T-cell (primary cell): ENCODE results near the gene KCNJ10. TPM values are rescaled to one million over a fixed set of nuclear protein-coding genes. Genes with fewer than 3 reads are reported as not detected.

Experiments used
- ATAC-seq, 4 experiments: fragments of 200-7000 bp in 3 of 4; fragments of 150-1000 bp in 1 of 4; cut with Tn5 transposase; replicated peaks in 1 of 4; 1 replicate in 3 of 4; 2 replicates in 1 of 4; pipeline ENCODE4 v1.10.0; 2021; ENCODE audit warnings: moderate library complexity in 3 of 4, mild to moderate bottlenecking in 2 of 4, moderate number of reproducible peaks in 1 of 4
- CTCF ChIA-PET, 2 donors: fragments of 300-600 bp; sonication (Branson Sonifier 250); formaldehyde crosslinking; loops; one replicate each; lab custom pipeline; 2022; ENCODE audit warnings: antibody characterized with exemption in 2 of 2; lab: Charles Lee
- POLR2A ChIA-PET, 2 donors: fragments of 300-600 bp; sonication (Branson Sonifier 250); formaldehyde crosslinking; loops; one replicate each; lab custom pipeline; 2022; ENCODE audit warnings: antibody characterized with exemption in 2 of 2; lab: Charles Lee
- DNase-seq, 35 experiments: peaks; one replicate each; pipeline versions ENCODE4 v3.0.0 to v3.0.0-alpha.2; 2013 to 2023
- H3K27ac ChIP-seq: one replicate; pipeline ENCODE4 v1.5.1; 2013; ENCODE audit warnings: low read length
- H3K27me3 ChIP-seq, 2 experiments: replicated peaks in 1 of 2; 1 replicate in 1 of 2; 2 replicates in 1 of 2; pipeline versions ENCODE4 v1.6.1 to v1.7.0; 2013; ENCODE audit warnings: low read length in 1 of 2, mixed read lengths in 1 of 2; ENCODE audit not compliant: control insufficient read depth in 2 of 2, insufficient read depth in 2 of 2; ENCODE audit errors: extremely low read depth in 1 of 2
- H3K36me3 ChIP-seq, 2 donors: 1 replicate in 1 of 2; 2 replicates in 1 of 2; pipeline versions ENCODE4 v1.6.1 to v1.7.0; 2013; ENCODE audit warnings: low read length in 1 of 2; ENCODE audit not compliant: control insufficient read depth in 2 of 2, insufficient read depth in 1 of 2; ENCODE audit errors: extremely low read depth in 1 of 2
- H3K4me1 ChIP-seq, 2 experiments: 1 replicate in 1 of 2; 2 replicates in 1 of 2; pipeline versions ENCODE4 v1.6.1 to v1.7.0; 2013; ENCODE audit warnings: low read length in 2 of 2, mixed read lengths in 1 of 2; ENCODE audit not compliant: insufficient read depth in 2 of 2, control insufficient read depth in 1 of 2; ENCODE audit errors: extremely low read depth in 1 of 2
- H3K4me3 ChIP-seq, 2 donors: 1 replicate in 1 of 2; 2 replicates in 1 of 2; pipeline versions ENCODE4 v1.5.1 to v1.7.0; 2013; ENCODE audit warnings: mild to moderate bottlenecking in 2 of 2, low read length in 1 of 2, moderate library complexity in 1 of 2; ENCODE audit not compliant: control insufficient read depth in 1 of 2; ENCODE audit errors: extremely low read depth in 1 of 2
- H3K9me3 ChIP-seq: 2 replicates; pipeline ENCODE4 v1.7.0; 2013
- H3K27ac Mint-ChIP-seq, 2 donors: one replicate each; pipeline ENCODE4 v1.8.0; 2020 to 2021; ENCODE audit warnings: mild to moderate bottlenecking in 2 of 2, mixed read lengths in 2 of 2
- H3K27me3 Mint-ChIP-seq, 2 donors: one replicate each; pipeline ENCODE4 v1.8.0; 2021 to 2022; ENCODE audit warnings: mixed read lengths in 2 of 2
- H3K36me3 Mint-ChIP-seq: one replicate; pipeline ENCODE4 v1.8.0; 2021; ENCODE audit warnings: mixed read lengths
- H3K4me1 Mint-ChIP-seq, 3 donors: one replicate each; pipeline ENCODE4 v1.8.0; 2020 to 2022; ENCODE audit warnings: mixed read lengths in 3 of 3, mild to moderate bottlenecking in 1 of 3
- H3K4me3 Mint-ChIP-seq, 3 donors: one replicate each; pipeline ENCODE4 v1.8.0; 2020 to 2022; ENCODE audit warnings: mild to moderate bottlenecking in 3 of 3, mixed read lengths in 3 of 3, moderate library complexity in 3 of 3
- H3K9me3 Mint-ChIP-seq, 3 donors: one replicate each; pipeline ENCODE4 v1.8.0; 2020 to 2022; ENCODE audit warnings: mixed read lengths in 3 of 3
- WGBS: methylation state at CpG from one replicate; pipeline ENCODE4 v1.1.5; 2013; ENCODE audit warnings: missing lambda C conversion rate; ENCODE audit not compliant: insufficient coverage; 5-methylcytosine and 5-hydroxymethylcytosine counted together
- total RNA-seq, 35 experiments: library from RNA in 6 of 35; stranded (reverse) in 6 of 35; fragments of 120-200 nt in 1 of 35; gene quantifications; one replicate each; pipeline versions ENCODE4 v1.2.1 to v1.2.4 and lab custom pipeline; 2013 to 2026

The KCNJ10 gene
- total RNA-seq, 5 donors from 2014 or later (not counting 1 experiment from before 2014, with no cell fraction given) = 0.22 TPM; not detected in 4

DNA sequence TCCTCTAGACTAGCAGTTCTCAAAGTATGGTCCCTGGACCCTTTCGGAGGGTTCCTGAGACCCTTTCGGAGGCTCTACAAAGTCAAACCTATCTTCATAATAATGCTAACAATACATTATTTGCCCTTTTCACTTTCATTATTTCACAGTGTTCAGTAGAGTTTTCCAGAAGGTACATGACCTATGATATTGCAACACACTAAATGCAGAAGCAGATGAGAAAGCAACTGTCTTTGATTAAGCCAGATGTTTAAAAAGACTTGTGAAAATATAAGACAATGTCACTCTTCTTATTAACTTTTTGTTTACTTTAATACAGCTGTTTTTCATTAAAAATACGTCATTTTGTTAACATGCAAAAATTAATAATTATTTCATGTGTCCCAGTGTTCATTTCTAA is 5.8 kb downstream of the KCNJ10 start:
- H3K4me3 ChIP-seq = no peak overlapping the region
- WGBS = 90% methylated on average over 2 of the region's 3 CpGs
- no peaks in the 10 kb centered on the region for H3K36me3 Mint-ChIP-seq
- POLR2A ChIA-PET = no interaction called here
- CTCF ChIA-PET = interaction anchor here (0.9 to 1.2 kb wide), 3 partner anchors 9 to 18 kb away, joined by 3 to 4 read pairs (median 3); no protein-coding TSS in a partner anchor
- no peaks in the 10 kb centered on the region for H3K4me1 ChIP-seq
- peaks cover 0 to 40% of the 10 kb centered on the region in 2 experiments for H3K27me3 ChIP-seq
- H3K27ac Mint-ChIP-seq = no peak overlapping the region
- H3K27me3 Mint-ChIP-seq = peaks cover 0 to 36% of the 10 kb centered on the region in 2 donors
- H3K27ac ChIP-seq = no peak overlapping the region
- no peaks in the 10 kb centered on the region for H3K36me3 ChIP-seq
- ATAC-seq (no peak), DNase-seq (no peak)
- H3K9me3 ChIP-seq = no peaks in the 10 kb centered on the region
- H3K4me1 Mint-ChIP-seq = no peaks in the 10 kb centered on the region
- no peaks in the 10 kb centered on the region for H3K9me3 Mint-ChIP-seq
- H3K4me3 Mint-ChIP-seq = no peak overlapping the region

DNA sequence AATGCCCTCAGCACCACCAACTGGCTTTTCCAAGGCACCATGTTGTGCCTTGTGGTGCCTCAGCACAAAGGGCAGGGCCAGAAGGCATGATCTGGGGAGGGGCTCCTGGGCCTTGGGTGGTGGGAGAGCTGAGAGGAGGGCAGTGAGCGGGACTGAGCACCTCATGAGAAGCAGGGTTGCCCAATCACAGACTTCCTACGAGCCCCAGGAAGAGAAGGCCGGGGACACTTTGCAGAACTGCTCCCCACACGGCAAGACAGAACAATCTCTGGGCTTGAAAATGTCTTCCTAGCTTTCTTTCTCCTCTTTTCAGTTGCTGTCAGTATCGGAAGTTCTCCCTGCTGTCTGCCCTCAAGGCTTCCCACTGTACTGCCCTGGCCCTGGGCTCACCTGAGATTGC is 6.8 kb downstream of the KCNJ10 start:
- peaks cover 0 to 37% of the 10 kb centered on the region in 2 donors for H3K27me3 Mint-ChIP-seq

DNA sequence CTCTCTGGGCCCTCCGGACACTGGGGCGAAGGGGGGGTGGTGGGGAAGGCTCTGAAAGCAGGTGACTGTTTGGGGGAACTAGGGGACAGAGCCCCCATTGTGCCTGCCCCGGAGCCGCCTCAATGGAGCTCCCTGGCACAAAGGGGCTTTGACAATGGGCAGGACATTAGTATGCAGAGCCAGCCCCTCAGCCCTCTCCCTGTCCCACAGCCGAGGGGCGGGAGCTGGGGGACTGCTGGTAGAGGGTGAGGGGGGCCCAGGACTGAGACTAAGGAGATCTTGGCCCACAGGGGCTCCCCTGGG is 7.8 kb downstream of the KCNJ10 start:
- H3K4me3 ChIP-seq = no peak overlapping the region
- ATAC-seq = no peak
- WGBS = no CpG with 5 or more reads among the region's 6 CpGs

More for the DNA sequence above, 6.8 kb downstream of the KCNJ10 start:
- Histone ChIP-seq H3K4me3 (no peak overlapping the region), H3K27me3 (peaks cover 0 to 36% of the 10 kb centered on the region in 2 experiments), H3K9me3 (no peaks in the 10 kb centered on the region), H3K4me1 (no peaks in the 10 kb centered on the region), H3K27ac (no peak overlapping the region), H3K36me3 (no peaks in the 10 kb centered on the region)
- H3K4me3 Mint-ChIP-seq = no peak overlapping the region
- no peaks in the 10 kb centered on the region for H3K4me1 Mint-ChIP-seq
- CTCF ChIA-PET = interaction anchor here (0.5 to 1.2 kb wide), 2 partner anchors 13 to 1061 kb away, joined by 3 to 4 read pairs; no protein-coding TSS in a partner anchor
- no peaks in the 10 kb centered on the region for H3K9me3 Mint-ChIP-seq
- no peaks in the 10 kb centered on the region for H3K36me3 Mint-ChIP-seq
- no peak for ATAC-seq
- POLR2A ChIA-PET = no interaction called here
- no peak for DNase-seq
- WGBS = 72% methylated on average over 4 of the region's 5 CpGs
- H3K27ac Mint-ChIP-seq = no peak overlapping the region

DNA sequence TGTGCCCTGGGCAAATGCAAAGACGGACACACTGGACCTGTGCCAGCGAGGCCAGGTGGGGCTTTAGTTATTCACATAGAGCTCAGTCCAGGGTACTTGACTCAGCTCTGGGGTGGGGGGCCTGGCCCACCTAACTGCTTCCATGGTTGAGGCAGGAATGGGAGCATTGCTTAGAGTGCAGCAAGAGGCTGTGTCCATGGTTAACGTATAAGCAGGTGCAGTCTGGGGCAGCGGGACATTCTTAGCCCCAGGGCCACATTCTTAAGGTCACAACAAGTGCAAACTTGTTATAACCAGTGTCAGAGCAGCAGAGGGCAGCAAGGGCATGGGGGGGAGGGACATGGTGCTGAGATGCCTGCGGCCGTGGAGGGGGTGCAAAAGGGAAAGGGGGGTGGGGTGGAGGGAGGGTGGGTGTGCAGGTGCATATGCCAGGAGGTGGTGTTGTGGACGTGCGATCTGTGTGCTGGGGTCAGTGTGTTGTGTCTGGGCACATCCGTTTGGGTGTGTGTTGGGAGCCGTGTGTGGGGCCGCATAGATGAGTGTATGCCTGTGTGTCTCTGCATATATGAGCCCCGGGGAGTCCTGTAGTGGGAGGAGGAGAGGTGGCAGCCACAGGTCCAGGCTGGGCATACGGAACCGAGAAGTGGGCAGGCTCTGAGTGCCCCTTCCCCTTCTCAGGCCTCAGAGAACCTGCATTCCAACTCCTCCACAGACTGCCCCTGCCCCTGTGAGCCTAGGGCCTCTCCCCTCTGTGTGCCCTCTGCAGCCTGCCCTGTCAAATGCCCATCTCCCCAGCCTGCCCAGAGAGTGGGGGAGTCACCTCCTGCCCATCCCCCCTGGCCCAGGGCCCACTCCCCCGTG is 8.4 kb downstream of the KCNJ10 start:
- H3K27me3 Mint-ChIP-seq = peaks cover 1 to 35% of the 10 kb centered on the region in 2 donors
- Histone ChIP-seq H3K27ac (no peak overlapping the region), H3K36me3 (no peaks in the 10 kb centered on the region), H3K9me3 (no peaks in the 10 kb centered on the region), H3K4me3 (no peak overlapping the region), H3K4me1 (no peaks in the 10 kb centered on the region), H3K27me3 (peaks cover 0 to 40% of the 10 kb centered on the region in 2 experiments)
- ChIA-PET POLR2A (interaction anchor here in 1 of 2 donors (0.6 kb wide), 1 partner anchor 217 kb away, joined by 6 read pairs; no protein-coding TSS in a partner anchor), CTCF (no interaction called here)
- no peak overlapping the region for H3K27ac Mint-ChIP-seq
- WGBS = 81% methylated on average over 11 of the region's 15 CpGs
- ATAC-seq (no peak), DNase-seq (no peak)
- no peak overlapping the region for H3K4me3 Mint-ChIP-seq
- H3K9me3 Mint-ChIP-seq = no peaks in the 10 kb centered on the region
- H3K36me3 Mint-ChIP-seq = no peaks in the 10 kb centered on the region
- H3K4me1 Mint-ChIP-seq = no peaks in the 10 kb centered on the region

More for the DNA sequence above, 7.8 kb downstream of the KCNJ10 start:
- Mint-ChIP-seq H3K9me3 (no peaks in the 10 kb centered on the region), H3K27ac (no peak overlapping the region), H3K27me3 (peaks cover 0 to 34% of the 10 kb centered on the region in 2 donors), H3K4me3 (no peak overlapping the region), H3K4me1 (no peaks in the 10 kb centered on the region), H3K36me3 (no peaks in the 10 kb centered on the region)
- Histone ChIP-seq H3K4me1 (no peaks in the 10 kb centered on the region), H3K36me3 (no peaks in the 10 kb centered on the region), H3K9me3 (no peaks in the 10 kb centered on the region), H3K27me3 (peaks cover 0 to 41% of the 10 kb centered on the region in 2 experiments), H3K27ac (no peak overlapping the region)
- ChIA-PET CTCF (no interaction called here), POLR2A (no interaction called here)
- DNase-seq = no peak

- CTCF ChIA-PET = interaction anchor here in 1 of 2 donors (0.5 kb wide), 1 partner anchor 24 kb away, joined by 3 read pairs; no protein-coding TSS in a partner anchor
Measured at GRCh38 chr1:160058087-160058486, 11.9 kb downstream of the KCNJ10 start.

DNA sequence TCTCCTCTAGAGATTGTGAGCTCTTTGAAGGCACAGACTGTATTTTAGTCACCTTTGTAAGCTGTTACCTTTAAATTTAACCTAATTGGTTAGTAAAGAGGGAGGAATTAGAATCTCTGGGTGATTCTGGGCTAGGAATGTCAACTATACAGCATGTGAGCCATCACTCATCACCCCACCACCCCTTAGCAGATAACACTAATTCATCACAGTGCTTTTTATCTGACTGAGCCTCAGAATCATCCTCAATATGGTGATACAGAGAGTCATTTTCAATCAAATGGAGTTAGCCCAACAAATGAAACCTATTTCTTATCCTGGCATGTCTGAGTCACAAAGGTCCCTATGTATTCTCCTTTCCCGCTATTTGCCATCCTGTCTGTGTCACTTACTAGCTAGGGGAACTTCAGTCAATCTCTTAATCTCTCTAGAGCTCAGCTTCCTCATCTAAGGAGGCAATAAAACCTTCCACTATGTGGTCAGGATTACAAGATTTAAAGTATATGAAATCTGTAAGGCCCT is 13.3 kb downstream of the KCNJ10 start:
- Mint-ChIP-seq H3K36me3 (no peaks in the 10 kb centered on the region), H3K4me3 (no peak overlapping the region), H3K9me3 (no peaks in the 10 kb centered on the region), H3K4me1 (no peaks in the 10 kb centered on the region), H3K27ac (no peak overlapping the region), H3K27me3 (peaks cover 26 to 54% of the 10 kb centered on the region in 2 donors)
- ChIA-PET CTCF (no interaction called here), POLR2A (no interaction called here)
- no peak for ATAC-seq
- peaks cover 3 to 48% of the 10 kb centered on the region in 2 experiments for H3K27me3 ChIP-seq
- no peaks in the 10 kb centered on the region for H3K4me1 ChIP-seq
- H3K4me3 ChIP-seq = no peak overlapping the region
- H3K36me3 ChIP-seq = no peaks in the 10 kb centered on the region
- H3K9me3 ChIP-seq = no peaks in the 10 kb centered on the region
- no peak for DNase-seq
- H3K27ac ChIP-seq = no peak overlapping the region
- WGBS = 83% methylated on average over 1 of the region's 1 CpG

More at GRCh38 chr1:160058087-160058486, 11.9 kb downstream of the KCNJ10 start:
- POLR2A ChIA-PET = no interaction called here
- no peaks in the 10 kb centered on the region for H3K9me3 Mint-ChIP-seq
- H3K27me3 Mint-ChIP-seq = peaks cover 18 to 55% of the 10 kb centered on the region in 2 donors
- DNase-seq (no peak), ATAC-seq (no peak)
- no peak overlapping the region for H3K4me3 ChIP-seq
- no peak overlapping the region for H3K27ac ChIP-seq
- no CpG with 5 or more reads among the region's 2 CpGs for WGBS
- H3K4me1 Mint-ChIP-seq = no peaks in the 10 kb centered on the region
- H3K27me3 ChIP-seq = peaks cover 0 to 59% of the 10 kb centered on the region in 2 experiments
- H3K9me3 ChIP-seq = no peaks in the 10 kb centered on the region
- H3K36me3 Mint-ChIP-seq = no peaks in the 10 kb centered on the region
- no peak overlapping the region for H3K4me3 Mint-ChIP-seq
- no peaks in the 10 kb centered on the region for H3K36me3 ChIP-seq
- no peaks in the 10 kb centered on the region for H3K4me1 ChIP-seq
- H3K27ac Mint-ChIP-seq = no peak overlapping the region
